NK-92 (cell line): ENCODE data around the gene CIAO2A.
"Not testable (repeated sequence)": the region's sequence is repeated elsewhere in the genome, so short reads cannot be mapped to it uniquely, and the experiment has no call there.

Experiments
- DNase-seq: peaks from one replicate; lab custom pipeline; 2025; ENCODE audit not compliant: unreplicated experiment; lab: John Stamatoyannopoulos, UW

CIAO2A gene, protein sequence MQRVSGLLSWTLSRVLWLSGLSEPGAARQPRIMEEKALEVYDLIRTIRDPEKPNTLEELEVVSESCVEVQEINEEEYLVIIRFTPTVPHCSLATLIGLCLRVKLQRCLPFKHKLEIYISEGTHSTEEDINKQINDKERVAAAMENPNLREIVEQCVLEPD

DNA sequence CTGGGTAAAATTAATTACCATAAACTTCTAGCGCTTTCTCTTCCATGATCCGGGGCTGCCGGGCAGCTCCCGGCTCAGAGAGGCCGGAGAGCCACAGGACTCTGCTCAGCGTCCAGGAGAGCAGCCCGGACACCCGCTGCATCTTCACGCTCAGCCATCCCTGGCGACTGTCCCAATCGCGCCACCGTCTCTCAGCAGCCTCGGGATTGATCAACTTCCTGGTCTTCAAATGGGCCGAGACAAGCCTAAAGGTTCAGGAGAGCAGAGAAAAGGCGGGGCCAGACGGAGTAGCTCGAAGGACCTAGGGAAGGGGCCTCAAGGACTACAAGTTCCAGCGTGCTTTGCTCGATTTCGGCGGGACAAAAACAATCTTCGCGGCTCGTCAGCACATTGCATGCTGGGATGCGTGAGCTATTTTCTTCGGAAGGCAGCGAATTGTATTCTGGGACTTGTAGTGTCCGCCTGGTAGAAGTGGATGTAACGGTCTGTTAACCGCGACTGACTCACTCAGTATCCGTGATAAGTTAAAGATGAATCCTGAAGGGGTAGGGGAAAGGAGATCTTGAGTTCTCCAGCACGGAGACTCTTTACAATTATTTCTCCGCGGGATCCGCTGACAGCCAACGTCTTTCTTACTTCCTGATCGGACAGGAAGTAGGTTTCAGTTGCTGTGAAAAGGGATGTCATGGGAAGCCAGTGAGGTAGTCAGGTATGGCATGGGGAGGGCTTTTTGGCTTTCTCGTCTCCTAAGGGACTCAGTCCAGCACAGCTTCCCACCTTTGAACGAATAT is at the start of gene CIAO2A:
Gene CIAO2A, minus strand, starts transcription at position 212 of the 791 bp plus-strand sequence. Its CDS starts 70 bp downstream, at position 142.
- DNase-seq, result peak; percentile 68

DNA sequence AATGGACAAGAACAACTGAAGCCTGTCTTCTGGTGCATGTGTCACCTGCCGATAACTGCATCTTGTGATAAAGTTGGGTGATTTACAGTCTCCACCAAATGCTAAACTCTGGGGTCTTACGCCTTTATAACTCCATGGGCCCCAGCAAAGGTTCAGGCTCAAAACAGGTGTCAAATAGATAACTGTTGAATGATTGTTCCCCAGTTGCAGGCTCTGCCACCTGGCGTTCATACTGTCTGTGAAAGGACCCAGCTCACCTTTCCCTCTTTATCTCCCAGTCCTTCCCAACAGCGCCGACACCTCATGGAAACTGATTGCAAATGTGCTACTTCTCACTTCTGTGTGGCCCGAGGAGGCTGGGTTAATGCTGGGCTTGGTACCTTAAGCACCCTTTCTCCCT is 49.6 kb upstream of the CIAO2A start:
- no peak for DNase-seq

DNA sequence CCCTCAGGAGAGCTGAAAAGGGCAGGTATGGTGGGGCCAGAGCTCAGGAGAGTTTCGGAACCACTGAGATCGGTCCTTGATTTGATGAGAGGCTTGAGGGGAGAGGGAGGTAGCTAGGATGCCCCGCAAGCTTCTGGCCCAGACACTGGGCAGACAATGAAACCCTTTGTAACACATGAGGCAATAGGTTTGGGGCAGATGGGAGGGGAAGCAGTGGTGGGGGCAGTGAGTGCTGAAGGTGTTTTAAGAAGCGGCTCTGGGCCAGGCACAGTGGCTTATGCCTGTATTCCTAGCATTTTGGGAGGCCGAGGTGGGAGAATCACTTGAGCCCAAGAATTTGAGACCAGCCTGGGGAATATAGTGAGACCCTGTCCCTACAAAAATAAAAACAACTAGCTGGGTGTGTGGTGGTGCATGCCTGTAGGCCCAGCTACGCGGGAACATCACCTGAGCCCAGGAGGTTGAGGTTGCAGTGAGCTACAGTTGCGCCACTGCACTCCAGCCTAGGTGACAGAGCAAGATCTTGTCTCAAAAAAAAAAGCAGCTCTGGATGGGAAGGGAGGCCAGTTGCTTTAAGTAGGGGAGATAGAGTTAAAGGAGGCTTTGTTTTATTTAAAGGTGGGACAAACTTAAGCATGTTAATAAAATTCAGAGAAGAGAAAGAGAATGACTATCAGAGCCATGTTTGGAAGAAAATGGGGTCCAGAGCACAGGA is 48.3 kb upstream of the CIAO2A start:
- no peak for DNase-seq

DNA sequence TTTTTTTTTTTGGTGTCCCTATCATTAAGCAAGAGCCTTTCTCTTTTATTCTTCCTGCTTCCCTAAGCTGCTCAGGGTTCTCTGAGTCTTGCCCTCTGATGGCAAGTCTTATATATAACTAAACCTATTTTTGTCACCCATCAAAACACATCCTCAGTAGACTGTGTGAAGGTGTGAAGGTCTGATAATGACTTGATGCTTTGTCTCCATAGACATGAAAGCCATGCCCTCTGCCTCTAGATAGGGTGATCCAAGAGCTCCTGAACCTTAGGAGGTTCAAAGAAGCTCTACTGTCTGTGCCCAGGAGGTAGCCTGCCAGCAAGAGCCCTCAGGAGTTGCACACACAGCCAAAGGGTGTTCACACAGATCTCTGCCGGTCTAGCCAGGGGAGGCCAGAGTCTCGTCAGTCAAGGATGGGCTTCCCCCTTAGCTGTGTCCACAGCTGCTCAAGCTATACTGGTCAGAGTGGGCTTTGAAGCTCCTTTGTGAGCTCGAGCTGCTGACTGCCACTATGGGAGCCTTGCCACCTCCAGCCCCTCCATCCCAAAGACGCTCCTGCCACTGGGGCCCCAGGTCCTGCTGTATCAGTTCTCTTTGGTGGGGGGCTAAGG is 44.8 kb upstream of the CIAO2A start:
- DNase-seq, result no peak

DNA sequence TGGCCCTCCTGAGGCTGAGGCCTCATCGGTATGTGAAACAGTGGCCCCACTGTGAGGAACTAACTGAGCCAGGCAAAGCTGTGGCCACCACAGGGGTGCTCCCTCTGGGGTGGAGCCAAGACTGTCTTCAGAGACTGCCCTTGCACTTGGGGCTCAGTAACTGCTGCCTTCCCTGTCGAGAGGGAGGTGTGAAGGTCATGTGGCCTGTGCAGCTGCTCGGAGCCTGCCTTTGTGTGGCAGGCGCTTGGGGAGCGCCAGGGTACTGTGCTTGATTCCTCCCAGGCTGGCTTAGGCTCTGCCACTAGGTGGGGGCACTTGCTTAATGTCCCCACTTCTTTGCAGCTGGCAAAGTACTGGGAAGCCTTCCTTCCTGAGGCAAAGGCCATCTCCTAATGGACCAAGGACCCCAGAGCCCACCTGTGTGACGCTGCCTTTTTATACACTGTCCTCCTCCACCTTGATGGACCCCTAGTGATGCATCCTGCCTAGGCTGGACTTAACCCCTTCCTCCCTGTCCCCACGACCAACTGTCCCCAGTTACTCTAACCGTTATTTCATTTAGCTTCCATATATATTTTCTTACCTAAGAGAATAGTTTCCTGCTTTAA is 43.7 kb upstream of the CIAO2A start:
- DNase-seq, result no peak

DNA sequence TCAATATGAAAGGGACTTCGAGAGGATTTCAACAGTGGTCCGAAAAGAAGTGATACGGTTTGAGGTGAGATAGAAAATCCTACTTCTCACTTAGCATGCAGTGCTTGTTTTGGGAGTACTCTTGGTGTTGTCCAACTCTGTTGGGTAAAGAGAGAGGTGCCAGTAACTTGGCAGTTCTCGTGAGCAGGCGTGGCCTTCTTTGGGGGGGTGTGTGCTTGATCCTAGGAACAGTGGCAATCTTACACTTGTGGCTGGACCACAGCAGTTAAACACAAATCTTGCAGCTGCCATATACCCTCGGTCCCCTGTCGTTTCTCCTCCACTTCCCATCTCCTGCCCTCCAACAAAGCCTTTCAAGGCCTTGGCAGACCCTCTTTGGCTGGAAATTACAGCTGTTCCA is 42.7 kb upstream of the CIAO2A start:
- DNase-seq, result no peak

DNA sequence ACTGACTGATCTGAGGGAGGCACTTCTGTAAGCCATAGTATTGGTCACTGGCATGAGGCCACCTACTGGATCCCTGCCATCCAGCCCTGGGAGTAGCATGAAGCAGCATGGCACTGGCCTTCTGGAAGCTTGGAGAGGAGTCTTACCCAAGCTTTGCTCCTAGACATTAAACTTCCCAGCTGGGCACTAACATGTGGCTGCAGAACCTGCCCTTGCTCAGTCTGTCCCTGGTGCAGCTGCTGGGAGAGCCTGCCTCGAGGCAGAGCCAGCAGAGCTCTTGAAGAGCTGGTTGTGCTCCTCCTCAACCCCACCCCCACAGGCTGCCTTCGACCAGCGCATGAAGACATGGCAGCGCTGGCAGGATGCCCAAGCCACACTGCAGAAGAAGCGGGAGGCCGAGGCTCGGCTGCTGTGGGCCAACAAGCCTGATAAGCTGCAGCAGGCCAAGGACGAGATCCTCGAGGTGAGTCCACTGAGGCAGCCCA is 40.7 kb upstream of the CIAO2A start:
- DNase-seq, result no peak

DNA sequence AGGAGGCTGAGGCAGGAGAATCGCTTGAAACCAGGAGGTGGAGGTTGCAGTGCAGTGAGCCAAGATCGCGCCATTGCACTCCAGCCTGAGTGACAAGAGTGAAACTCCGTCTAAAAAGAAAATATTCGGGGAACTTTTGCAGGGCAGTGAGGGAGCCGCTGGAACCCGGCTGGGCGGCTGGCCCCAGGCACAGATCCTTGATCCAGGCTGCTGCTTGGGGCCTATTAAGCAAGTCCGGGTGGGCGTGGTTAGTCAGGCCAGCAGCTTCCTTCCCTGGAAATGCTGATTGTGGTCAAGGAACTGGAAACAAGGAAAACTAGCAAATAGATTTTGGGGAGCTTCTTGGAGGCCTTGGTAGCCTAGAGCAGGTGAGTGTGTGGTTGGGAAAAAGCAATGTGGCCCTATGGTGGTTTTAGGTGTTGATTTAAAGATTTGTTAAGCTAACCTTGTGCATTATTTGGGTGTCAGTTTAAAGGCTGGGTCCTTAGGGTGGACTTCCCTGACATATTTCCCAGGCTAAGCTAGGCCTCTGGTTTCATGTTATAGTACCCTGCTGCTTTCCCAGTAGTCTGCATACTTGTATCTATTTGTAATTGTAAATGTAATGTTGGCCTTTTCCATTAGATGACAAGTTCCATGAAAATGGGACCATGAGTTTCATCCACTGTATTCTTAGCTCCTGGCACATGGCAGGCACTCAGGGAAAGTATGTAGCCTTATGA is 40.1 kb upstream of the CIAO2A start:
- DNase-seq, result no peak

DNA sequence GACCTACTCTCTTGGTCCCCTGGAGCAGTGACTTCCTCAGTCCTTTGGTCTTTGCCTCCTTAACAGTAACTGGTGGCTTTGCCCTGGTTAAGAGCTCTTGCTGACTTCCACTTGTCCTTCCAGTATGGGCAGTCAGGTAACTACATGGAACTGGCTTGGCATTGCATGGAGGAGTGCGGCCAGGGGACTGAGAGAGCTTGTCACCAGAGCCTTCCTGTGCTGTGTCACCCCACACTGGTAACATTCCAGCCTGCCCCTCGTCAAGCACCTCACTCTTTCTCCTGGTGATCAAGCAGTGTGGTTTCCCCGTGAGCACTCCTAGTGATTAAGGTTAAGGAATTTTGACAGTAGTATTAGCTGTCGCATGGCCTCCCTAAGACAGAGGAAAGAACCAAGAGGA is 38.6 kb upstream of the CIAO2A start:
- DNase-seq, result no peak

DNA sequence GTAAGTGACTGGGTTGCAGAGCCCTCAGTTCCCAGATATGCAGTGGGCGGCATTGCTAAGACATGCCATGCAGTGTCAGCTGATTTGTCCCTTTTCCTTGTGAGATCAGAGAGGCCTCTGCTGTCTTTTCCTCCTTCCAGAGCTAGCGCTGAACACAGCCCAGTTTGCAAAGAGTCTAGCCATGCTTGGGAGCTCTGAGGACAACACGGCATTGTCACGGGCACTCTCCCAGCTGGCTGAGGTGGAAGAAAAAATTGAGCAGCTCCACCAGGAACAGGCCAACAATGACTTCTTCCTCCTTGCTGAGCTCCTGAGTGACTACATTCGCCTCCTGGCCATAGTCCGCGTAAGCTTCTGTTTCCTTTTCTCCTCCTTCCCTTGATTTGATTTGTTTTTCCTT is 37.9 kb upstream of the CIAO2A start:
- DNase-seq, result no peak

DNA sequence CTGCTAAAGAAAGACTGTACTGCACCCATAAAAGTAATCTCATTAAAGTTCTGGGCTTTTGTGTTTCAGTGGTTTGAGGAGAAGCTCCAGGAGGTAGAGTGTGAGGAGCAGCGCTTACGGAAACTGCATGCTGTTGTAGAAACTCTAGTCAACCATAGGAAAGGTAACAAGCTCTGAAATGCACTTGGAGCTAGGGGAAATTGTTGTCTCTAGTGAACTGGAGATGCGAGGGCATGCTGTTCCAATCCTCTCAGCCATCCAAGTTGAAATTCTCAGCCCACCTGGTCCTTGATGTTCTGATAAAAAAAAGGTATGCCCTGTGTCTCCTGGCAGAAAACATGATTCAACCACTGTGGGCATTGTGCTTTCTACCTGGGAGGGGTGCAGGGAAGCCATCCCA is 36.5 kb upstream of the CIAO2A start:
- no peak for DNase-seq

DNA sequence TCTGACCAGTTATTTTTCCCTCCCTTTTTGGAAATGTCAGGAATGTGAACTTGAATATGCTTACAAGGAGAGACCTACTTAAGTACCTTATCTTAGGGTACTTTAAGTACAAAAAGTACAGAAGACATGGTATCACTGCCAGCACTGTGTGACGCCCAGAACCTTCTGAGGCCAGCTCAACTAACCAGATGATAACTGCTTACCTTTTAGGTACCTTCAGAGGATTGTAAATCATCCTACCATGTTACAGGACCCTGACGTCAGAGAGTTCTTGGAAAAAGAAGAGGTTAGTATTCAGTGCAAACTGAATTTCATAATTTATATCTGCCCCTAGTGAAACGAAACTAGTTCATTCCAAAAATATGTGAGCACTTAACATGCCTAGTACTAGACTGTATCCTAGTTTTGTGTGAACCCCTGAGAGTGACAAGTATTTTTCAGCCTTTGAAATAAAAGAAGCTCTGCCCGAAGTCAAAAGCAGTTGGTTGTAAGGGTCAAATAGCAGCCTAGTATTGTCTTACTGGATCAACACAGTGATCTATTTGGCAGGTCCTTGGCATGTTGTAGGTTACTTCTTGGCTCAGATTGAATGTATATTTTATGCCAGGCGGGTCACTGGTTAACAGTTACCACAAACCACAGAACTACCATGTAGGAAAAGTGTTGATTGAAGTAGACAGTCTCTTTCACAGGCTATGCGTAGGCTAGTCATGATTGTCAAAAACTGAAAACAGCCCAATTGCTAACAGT is 34.1 kb upstream of the CIAO2A start:
- no peak for DNase-seq

DNA sequence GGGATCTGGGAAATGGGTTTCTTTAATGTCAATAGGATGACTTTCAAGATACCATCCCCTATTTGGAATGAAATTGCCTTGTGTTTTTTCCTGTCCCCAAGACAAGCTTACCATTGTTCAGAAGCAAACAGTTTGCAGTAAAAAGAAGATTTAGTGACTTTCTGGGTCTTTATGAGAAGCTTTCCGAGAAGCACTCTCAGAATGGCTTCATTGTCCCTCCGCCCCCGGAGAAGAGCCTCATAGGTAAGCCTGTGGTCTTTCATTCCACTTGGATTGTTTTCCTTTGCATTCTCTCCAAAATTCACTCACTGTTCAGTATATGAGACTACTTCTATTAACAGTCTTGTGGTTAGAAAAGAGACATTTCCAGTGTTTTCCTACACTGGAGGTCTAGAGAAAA is 32.3 kb upstream of the CIAO2A start:
- DNase-seq, result no peak

DNA sequence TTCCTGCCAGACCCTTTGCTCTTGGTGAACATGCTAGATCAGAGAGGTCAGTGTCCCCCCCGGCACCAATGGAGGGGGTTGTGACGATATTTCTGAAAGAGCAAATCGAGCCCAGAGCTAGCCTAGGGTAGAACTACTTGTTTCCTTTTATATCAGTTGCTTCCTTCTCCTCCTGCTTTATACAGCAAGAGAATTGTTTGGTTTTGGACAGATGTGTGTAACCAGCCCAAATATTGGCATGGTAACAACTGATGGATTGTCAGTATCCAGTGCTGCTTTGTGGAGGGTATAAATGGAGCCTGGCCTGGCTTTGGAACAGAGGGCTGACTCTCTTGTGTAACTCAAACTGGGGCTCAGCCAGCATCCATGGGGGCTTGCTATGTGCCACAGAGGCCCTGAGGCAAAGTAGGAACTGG is 29.3 kb upstream of the CIAO2A start:
- no peak for DNase-seq

DNA sequence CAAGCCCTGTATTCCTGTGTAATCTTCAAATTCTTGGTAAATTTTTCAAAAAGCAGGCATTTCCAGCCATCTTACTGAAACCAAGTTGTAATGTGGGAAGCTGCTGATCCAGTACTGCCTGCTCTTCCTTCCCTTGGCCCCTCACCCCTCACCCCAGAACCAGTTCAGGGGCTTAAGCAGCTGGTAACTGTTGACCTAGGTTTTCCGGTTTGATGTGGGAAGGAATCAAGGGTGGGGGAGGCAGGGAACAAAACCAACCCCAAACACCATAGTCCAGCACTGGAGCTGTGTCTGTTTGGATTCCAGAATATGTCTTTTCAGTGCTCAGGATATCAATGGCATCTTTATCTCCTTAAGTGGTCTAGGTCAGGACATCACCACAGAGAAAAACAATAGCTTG is 28.8 kb upstream of the CIAO2A start:
- no peak for DNase-seq

DNA sequence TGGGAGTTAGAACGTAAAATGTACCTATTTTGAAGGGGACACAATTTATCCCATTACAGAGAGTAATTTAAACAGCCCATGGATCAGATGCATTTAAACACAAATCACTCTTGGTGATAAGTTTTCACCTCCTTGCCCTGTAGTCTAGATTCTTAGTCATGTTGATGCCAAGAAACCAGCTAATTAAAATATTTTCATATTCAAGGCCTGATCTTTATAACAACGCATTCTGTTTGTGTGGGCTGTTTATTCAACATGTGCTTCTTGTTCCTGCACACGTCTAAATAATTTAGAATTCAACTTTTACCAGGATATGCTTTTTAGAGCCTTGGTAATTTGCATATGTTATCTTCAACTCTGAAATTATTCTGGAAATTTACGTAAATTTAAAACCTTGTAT is 28.0 kb upstream of the CIAO2A start:
- no peak for DNase-seq

DNA sequence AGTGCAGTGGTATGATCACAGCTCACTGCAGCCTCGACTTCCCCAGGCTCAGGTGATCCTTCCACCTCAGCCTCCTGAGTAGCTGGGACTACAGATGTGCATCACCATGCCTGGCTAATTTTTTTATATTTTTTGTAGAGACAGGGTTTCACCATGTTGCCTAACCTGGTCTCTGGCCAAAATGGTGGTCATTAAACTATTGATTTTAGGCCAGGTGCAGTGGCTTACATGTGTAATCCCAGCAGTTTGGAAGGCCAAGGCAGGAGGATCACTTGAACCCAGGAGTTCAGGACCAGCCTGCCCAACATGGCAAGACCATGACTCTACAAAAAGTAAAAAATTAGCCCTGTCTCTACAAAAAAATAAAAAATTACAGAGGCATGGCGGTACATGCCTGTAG is 26.7 kb upstream of the CIAO2A start:
- DNase-seq, result not testable (repeated sequence)

DNA sequence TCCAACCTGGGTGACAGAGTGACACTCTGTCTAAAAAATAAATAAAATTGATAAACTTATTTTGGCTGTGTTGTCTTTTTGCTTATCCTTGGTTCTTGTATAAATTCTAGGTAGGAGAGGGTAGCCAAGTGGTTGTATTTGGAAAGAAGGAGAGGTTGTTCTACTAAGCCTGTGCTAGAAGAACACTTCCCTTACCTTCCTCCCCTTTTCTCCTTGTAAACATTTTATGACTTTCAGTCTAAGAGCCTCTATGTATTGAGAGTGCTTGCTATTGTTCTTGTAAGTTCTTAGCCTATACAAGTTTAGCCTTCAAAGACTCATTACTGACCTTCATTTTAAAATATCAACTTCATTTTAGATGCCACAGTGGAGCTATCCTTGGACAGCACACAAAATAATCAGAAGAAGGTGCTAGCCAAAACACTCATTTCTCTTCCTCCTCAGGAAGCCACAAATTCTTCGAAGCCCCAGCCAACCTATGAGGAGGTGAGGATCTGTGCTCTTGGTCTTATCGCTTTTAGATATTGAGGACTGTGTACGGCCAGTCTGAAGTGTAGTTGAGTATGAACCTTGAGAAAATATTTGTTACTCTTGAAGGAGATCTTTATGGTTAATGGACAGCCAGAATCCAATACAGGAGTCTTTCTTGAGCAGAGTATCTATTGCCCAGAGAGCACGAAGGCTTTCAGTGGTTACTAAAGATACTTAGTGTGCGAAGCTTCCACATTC is 24.3 kb upstream of the CIAO2A start:
- no peak for DNase-seq

DNA sequence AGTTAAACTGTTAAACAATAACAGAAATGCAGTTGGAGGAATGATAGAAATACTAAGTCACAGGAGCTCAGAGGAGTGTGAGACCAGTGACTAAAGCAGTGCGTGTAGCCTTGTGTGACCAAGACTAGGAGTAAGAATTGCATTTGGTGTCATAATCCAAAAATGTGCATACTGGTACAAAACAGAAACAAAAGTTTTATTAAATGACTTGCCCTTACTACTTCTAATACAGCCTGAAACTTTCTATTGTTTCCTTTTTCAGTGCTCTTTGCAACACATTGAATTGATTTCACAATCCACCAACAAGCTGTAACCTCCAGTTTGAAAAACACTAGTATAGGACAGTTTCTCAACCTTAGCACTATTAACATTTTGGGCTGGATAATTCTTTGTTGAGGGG is 19.3 kb upstream of the CIAO2A start:
- DNase-seq, result no peak
